Coronary artery (tissue), 2 donors: Measurements from ENCODE around the gene FOXN3.

ENCODE experiments used
- DNase-seq: peaks from one replicate; pipeline ENCODE4 v3.0.0-alpha.2; 2017; ENCODE audit warnings: low spot score
- H3K27ac ChIP-seq, 2 donors: fragments of 200-600 bp; sonication (generic); one replicate each; pipeline ENCODE4 v1.5.1; 2016 to 2019
- H3K4me3 ChIP-seq: fragments of 200-600 bp; sonication (generic); 2 replicates; pipeline ENCODE4 v1.5.1; 2016; ENCODE audit warnings: mild to moderate bottlenecking, moderate library complexity
- CTCF ChIP-seq: fragments of 200-600 bp; sonication (generic); IDR thresholded peaks from one replicate; pipeline ENCODE4 v1.5.1; 2019; ENCODE audit warnings: antibody characterized with exemption

FOXN3 gene

GRCh38 chr14:89179891-89180404 is 237.1 kb downstream of the FOXN3 start:
- no peak overlapping the region for H3K4me3 ChIP-seq
- peak overlapping the region; percentile 31 to 59 for H3K27ac ChIP-seq
- DNase-seq, result no peak

GRCh38 chr14:89178800-89179535 is 238.1 kb downstream of the FOXN3 start:
- peak overlapping the region; percentile 31 to 54 for H3K27ac ChIP-seq
- no peak overlapping the region for H3K4me3 ChIP-seq
- TF ChIP-seq CTCF, result no peak
- DNase-seq, result no peak

More at GRCh38 chr14:89179891-89180404, 237.1 kb downstream of the FOXN3 start:
- TF ChIP-seq CTCF, result no peak

DNA sequence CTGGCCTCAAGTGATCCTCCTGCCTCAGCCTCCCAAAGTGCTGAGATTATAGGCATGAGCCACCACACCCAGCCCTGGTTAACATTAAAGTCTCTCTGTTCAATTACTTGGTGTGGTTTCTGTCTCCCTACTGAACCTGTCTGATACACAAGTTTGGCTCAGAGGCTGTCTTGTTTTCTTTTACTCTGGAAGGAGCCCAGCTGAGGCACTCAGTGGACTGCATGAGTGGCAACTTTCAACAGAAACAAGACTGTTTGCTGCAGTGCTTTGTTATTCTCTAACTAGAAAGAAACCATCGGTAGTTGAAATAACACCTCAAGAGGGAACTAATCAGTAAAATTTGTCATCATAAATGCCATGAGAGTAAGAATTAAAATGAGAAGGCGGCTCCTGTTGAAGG is 238.7 kb downstream of the FOXN3 start:
- DNase-seq, result no peak
- no peak for TF ChIP-seq CTCF
- H3K27ac ChIP-seq, result peak overlapping the region; percentile 30 to 54
- H3K4me3 ChIP-seq, result no peak overlapping the region

DNA sequence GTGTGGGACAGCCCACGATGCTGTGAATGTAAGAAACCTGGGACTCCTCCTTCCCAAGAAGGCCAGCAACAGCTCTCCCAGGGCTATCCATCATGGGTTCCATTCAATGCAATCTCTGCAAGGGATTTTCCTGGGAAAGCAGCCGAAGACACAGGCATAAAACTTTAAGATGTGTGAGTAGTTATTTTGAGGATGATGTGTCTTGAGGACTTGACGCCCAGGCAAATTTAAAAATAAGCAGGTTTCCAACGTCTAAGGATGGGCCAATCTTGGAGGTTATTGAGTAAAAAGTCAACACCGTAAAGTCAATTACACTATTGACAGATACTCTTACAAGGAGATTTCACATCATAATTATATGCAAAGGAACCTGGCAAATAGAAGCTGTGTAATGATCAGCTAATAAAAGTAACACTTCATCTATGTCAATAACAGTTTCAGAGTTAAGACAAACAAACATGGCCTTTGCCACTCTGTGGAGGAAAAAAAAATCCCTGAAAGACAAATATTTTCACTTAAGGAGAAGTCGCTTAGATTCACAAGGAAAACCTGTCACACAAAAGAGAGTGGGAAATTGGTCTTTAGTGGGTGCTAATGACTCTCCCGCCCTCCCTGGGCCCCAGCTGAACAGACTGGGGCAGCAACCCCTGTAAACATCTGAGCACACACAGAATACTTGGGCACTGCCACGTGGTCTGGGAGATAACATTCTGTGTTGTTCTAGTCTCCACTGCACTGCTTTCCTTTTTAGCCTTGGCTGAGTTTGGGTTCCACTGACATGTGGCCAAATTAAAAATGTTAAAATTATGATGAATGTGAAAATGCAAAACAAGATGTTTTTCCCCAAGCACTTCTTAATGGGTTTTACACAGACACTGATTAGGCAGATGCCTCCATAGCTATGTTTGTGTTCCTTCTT is 240.9 kb downstream of the FOXN3 start:
- TF ChIP-seq CTCF, result no peak
- Histone ChIP-seq H3K4me3 (no peak overlapping the region), H3K27ac (no peak overlapping the region)
- DNase-seq, result no peak

DNA sequence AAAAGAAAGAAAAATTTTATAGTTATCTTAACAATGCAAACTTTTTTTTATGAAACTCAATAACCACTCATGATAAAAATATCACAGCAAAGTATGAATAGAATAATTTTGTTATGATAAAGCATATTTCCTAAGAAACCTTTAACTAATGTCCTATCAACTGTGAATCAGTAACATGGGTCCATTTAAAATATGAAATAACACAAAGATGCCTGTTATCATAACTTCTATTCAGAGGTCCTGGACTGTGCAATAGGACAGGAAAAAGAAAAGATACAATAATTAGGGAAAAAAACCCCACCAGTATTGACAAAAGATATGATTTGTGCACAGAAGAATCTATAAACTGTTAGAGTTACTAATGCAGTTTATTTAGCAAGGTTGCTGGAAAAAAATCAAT is 245.4 kb downstream of the FOXN3 start:
- no peak for DNase-seq
- no peak overlapping the region for H3K27ac ChIP-seq
- no peak overlapping the region for H3K4me3 ChIP-seq
- TF ChIP-seq CTCF, result no peak

GRCh38 chr14:89171168-89171567 is 245.9 kb downstream of the FOXN3 start:
- TF ChIP-seq CTCF, result no peak

More at GRCh38 chr14:89171168-89171567, 245.9 kb downstream of the FOXN3 start:
- H3K4me3 ChIP-seq, result no peak overlapping the region
- H3K27ac ChIP-seq, result no peak overlapping the region
- DNase-seq, result no peak
